ENCODE results near the gene DOC2A.
A peak's percentile ranks its signal among the peaks of the same experiment; 100 is the strongest.

DOC2A gene

GRCh38 chr16:30003670-30004423, 7.0 kb downstream of the DOC2A start:
- FAIRE-seq (no peak), DNase-seq (ENCODE audit: insufficient read length, low spot score) (no peak)
- TF ChIP-seq CTCF (IDR thresholded peaks at IDR 0.05; ENCODE audit: insufficient read depth, missing control alignments) = no peak

GRCh38 chr16:30002614-30003346, 8.0 kb downstream of the DOC2A start:
- FAIRE-seq (no peak), DNase-seq (ENCODE audit: insufficient read length, low spot score) (no peak)
- TF ChIP-seq CTCF (IDR thresholded peaks at IDR 0.05; ENCODE audit: insufficient read depth, missing control alignments) = no peak

DNA sequence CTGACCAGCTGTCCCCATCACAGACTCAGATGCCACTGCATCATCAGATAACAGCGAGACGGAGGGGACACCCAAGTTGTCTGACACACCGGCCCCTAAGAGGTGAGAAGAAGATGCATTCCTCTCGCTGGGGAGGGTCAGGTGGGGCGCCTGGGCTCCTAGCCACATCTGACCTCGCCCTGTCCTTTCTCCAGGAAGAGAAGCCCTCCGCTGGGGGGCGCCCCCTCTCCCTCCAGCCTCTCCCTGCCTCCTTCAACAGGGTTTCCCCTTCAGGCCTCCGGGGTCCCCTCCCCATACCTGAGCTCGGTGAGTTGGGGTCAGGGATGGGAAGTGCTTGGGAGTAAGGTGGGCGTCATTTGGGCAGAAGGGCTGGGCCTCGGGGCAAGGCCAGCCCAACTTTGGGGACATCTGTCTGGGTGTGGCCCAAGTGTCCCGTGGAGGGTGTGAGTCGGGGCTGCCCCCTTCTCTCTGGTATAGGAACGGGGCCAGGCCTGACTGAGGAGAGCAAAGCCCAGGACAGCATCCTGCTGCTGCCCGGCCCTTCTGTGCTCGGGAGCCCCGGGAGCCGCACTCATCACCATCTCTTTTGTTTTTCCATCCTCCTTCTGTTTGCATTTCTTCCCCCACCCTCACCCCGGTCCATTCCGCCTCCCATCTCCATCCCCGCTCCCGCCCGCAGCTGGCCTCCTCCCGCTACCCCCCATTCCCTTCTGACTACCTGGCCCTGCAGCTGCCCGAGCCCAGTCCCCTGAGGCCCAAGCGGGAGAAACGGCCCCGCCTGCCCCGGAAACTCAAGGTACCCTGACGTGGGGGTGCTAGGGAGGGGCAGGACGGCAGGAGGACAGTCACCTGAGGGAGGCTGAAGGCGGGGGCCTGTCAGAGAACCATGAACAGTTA, 9.8 kb downstream of the DOC2A start:
- no peak for DNase-seq (ENCODE audit: insufficient read length, low spot score)

GRCh38 chr16:29999605-30000004, 11.2 kb downstream of the DOC2A start:
- DNase-seq (ENCODE audit: insufficient read length, low spot score) = no peak
- no peak for TF ChIP-seq CTCF (IDR thresholded peaks at IDR 0.05; ENCODE audit: insufficient read depth, missing control alignments)
- FAIRE-seq = no peak

More for the DNA sequence above, 9.8 kb downstream of the DOC2A start:
- FAIRE-seq = no peak
- TF ChIP-seq CTCF (IDR thresholded peaks at IDR 0.05; ENCODE audit: insufficient read depth, missing control alignments) = no peak

DNA sequence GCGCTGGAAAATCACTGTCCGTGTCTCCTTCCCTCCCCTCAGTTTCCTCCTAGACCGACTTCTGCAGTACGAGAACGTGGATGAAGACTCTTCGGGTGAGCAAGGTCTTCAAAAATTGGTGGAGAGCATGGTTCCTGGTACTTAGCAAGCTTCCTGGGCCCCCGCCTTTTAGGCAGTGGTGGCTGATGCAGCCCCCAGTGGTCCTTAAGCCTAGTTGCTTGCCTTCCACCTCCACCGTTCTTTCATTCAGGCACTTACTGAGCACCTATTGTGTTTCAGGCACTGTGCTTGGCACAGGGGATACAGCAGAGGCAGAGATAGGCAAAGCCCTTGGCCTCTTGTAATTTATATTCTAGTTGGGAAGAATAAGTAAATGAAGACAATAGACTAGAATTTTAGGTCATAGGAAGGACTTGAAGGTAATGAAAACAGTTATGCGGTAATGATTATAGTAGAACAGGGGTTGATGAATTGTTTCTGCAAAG, 14.0 kb downstream of the DOC2A start:
- DNase-seq (ENCODE audit: insufficient read length, low spot score) (no peak), FAIRE-seq (no peak)
- no peak for TF ChIP-seq CTCF (IDR thresholded peaks at IDR 0.05; ENCODE audit: insufficient read depth, missing control alignments)

GRCh38 chr16:29995911-29996765, 14.7 kb downstream of the DOC2A start, which contains the start of gene INO80E:
Gene INO80E, plus strand, starts transcription at chr16:29996241. Its CDS starts 70 bp downstream, at chr16:29996311.
- no peak for TF ChIP-seq CTCF (IDR thresholded peaks at IDR 0.05; ENCODE audit: insufficient read depth, missing control alignments)
- FAIRE-seq (no peak), DNase-seq (ENCODE audit: insufficient read length, low spot score) (peak; percentile 97)
